Measurements from ENCODE around the gene FYB2.

GRCh38 chr1:56819387-56819899, at the start of gene FYB2:
- no peak for TF ChIP-seq SUZ12 (IDR thresholded peaks at IDR 0.05; ENCODE audit: extremely low read depth, insufficient read depth, insufficient read length)
- no peak for TF ChIP-seq YY1 (IDR thresholded peaks at IDR 0.05; ENCODE audit: insufficient read depth, insufficient read length)

All from NT2/D1 (cell line).